Esophagus muscularis mucosa (tissue), 4 donors: ENCODE data around the gene LRMDA. TPM values are rescaled to one million over a fixed set of nuclear protein-coding genes. Genes with fewer than 3 reads are reported as not detected.

ENCODE experiments used
- DNase-seq: peaks from one replicate; pipeline ENCODE4 v3.0.0-alpha.2; 2017; ENCODE audit errors: extremely low spot score
- H3K27ac ChIP-seq, 4 donors: fragments of 200-600 bp; sonication (generic); replicated peaks in 1 of 4; 1 replicate in 3 of 4; 2 replicates in 1 of 4; pipeline ENCODE4 v1.5.1; 2016 to 2019; ENCODE audit warnings: mild to moderate bottlenecking in 1 of 4
- H3K27me3 ChIP-seq, 4 donors: fragments of 200-600 bp; sonication (generic); one replicate each; pipeline versions ENCODE4 v1.5.1 to v1.6.0; 2016 to 2019
- H3K36me3 ChIP-seq, 4 donors: fragments of 200-600 bp; sonication (generic); one replicate each; pipeline ENCODE4 v1.5.1; 2016 to 2019
- H3K4me1 ChIP-seq, 4 donors: fragments of 200-600 bp; sonication (generic); one replicate each; pipeline ENCODE4 v1.5.1; 2016 to 2019
- H3K4me3 ChIP-seq, 4 donors: fragments of 200-600 bp; sonication (generic); 1 replicate in 2 of 4; 2 replicates in 2 of 4; pipeline ENCODE4 v1.5.1; 2016 to 2019; ENCODE audit warnings: mild to moderate bottlenecking in 4 of 4, moderate library complexity in 1 of 4
- H3K9me3 ChIP-seq, 4 donors: fragments of 200-600 bp; sonication (generic); 1 replicate in 3 of 4; 2 replicates in 1 of 4; pipeline ENCODE4 v1.5.1; 2016 to 2019
- CTCF ChIP-seq, 3 experiments: fragments of 200-600 bp in 2 of 3; fragments of 450-650 bp in 1 of 3; sonication (generic) in 2 of 3; IDR thresholded peaks; one replicate each; pipeline ENCODE4 v1.5.1; 2017 to 2019; ENCODE audit warnings: antibody characterized with exemption in 3 of 3, mild to moderate bottlenecking in 2 of 3, moderate library complexity in 1 of 3
- EP300 ChIP-seq: sonication (generic); formaldehyde crosslinking; IDR thresholded peaks from one replicate; pipeline ENCODE4 v1.6.1; 2017; ENCODE audit warnings: antibody characterized with exemption
- POLR2A ChIP-seq: fragments of 450-650 bp; IDR thresholded peaks from one replicate; pipeline ENCODE4 v1.6.1; 2017; ENCODE audit warnings: antibody characterized with exemption, moderate library complexity, mild to moderate bottlenecking, low read depth
- POLR2AphosphoS5 ChIP-seq, 2 donors: sonication (generic); formaldehyde crosslinking; IDR thresholded peaks; one replicate each; pipeline ENCODE4 v1.6.1; 2017; ENCODE audit warnings: antibody characterized with exemption in 2 of 2
- WGBS: methylation state at CpG from one replicate; pipeline ENCODE4 v1.1.5; 2018; 5-methylcytosine and 5-hydroxymethylcytosine counted together
- intact Hi-C: fragments of 100-400 bp; cut with DNase I; formaldehyde crosslinking; loops from one replicate; pipeline ENCODE4 v1.15.1; 2023
- total RNA-seq, 4 donors: library from RNA; depleted of rRNA; stranded (reverse); fragments of >200 nt; gene quantifications; one replicate each; pipeline versions ENCODE4 v1.1.0 to v1.2.1, GENCODE V29; 2016

Gene LRMDA
- total RNA-seq, 4 donors from 2014 or later: 14.3 to 34.9 (median 26.5) TPM

DNA sequence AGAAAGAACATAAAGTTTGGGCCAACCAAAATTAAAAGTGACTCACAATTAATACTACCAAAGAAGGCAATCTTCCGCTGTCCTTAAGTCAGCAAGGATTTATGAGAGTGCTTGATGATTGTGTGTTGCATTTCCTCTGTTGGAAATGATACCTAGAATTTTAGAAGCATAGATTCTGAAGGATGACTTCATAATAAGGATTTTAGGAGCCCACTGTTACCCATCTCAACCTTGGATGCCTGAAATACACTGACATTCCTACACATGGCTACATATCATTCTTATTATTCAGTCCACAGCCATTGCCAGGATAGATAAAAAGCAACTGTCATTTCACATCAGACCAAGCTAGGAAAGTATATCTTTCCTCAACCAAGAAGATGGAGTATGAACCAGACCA lies 823.8 kb downstream of the LRMDA start:
- WGBS: 84% methylated on average over 1 of the region's 1 CpG

DNA sequence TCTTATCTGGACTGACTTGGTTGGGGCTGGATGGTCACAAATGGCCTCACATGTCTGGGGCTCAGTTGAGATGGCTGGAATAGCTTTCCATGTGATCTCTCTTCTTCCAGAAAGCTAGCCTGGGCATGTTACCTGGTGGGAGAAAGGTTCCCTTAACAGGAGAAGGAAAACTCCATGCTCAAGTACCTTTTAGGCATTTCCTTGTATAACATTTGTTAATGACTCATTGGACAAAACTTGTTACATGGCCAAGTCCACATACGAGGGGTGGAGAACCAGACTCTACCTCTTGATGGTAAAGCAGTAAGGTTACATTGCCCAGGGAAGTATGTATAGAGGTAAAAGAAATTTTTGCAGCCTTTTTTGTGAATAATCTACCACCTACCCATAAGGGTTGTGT lies 826.4 kb downstream of the LRMDA start:
- TF ChIP-seq POLR2AphosphoS5 (IDR thresholded peaks at IDR 0.05) (no peak), CTCF (IDR thresholded peaks at IDR 0.05) (no peak), EP300 (no peak), POLR2A (no peak)

More for the DNA sequence above, 823.8 kb downstream of the LRMDA start:
- Histone ChIP-seq H3K4me1 (peaks cover 0 to 19% (median 16%) of the 10 kb centered on the region in 4 donors), H3K27me3 (no peaks in the 10 kb centered on the region), H3K36me3 (no peaks in the 10 kb centered on the region), H3K27ac (no peak overlapping the region), H3K4me3 (no peak overlapping the region), H3K9me3 (peaks cover 2 to 6% (median 4%) of the 10 kb centered on the region in 4 donors)
- intact Hi-C loops: no loop called here
- TF ChIP-seq POLR2AphosphoS5 (IDR thresholded peaks at IDR 0.05): no peak
- TF ChIP-seq CTCF (IDR thresholded peaks at IDR 0.05): no peak
- no peak for TF ChIP-seq POLR2A
- no peak for TF ChIP-seq EP300
- no peak for DNase-seq

DNA sequence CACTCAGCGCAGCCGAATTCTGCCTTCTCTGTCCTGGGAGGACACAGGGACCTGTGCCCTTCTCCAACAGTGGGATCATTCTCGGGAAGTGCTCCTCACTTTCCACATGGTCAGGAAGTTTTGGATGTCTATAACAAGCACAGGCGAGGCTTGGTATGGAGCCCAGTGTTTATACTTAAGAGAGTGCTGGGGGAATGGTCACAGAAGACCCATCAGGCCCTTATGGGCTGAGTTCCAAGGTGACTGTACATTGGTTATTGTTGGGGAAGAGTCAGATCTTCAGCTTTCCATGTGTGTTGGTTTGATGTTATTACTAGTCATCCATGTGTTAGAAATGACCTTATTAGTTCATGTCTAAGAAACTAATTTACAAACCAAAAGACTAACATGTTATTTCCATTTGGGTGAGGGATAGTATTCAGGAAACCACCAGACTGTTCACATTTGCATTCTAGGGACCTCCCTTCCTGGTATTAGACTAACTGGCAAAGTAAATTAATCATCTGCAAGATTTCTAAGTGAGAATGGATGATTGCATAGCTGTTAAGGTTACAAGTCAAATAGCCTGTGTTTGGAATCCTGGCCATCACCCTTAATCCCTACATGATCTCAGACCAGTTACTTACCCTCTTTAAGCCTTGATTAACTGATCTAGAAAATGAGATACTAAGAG lies 834.2 kb downstream of the LRMDA start:
- H3K4me3 ChIP-seq: no peak overlapping the region
- no peaks in the 10 kb centered on the region for H3K36me3 ChIP-seq
- peaks cover 1 to 3% (median 3%) of the 10 kb centered on the region in 4 donors for H3K9me3 ChIP-seq
- H3K4me1 ChIP-seq: peaks cover 0 to 10% (median 6%) of the 10 kb centered on the region in 4 donors
- no peak overlapping the region for H3K27ac ChIP-seq
- H3K27me3 ChIP-seq: no peaks in the 10 kb centered on the region
- 65% methylated on average over 4 of the region's 4 CpGs for WGBS
- TF ChIP-seq EP300 (no peak), POLR2A (no peak), CTCF (IDR thresholded peaks at IDR 0.05) (no peak), POLR2AphosphoS5 (IDR thresholded peaks at IDR 0.05) (no peak)
- DNase-seq: no peak
- intact Hi-C loops: no loop called here

More for the DNA sequence above, 826.4 kb downstream of the LRMDA start:
- H3K9me3 ChIP-seq: peaks cover 6 to 12% (median 10%) of the 10 kb centered on the region in 4 donors
- peaks cover 0 to 5% (median 3%) of the 10 kb centered on the region in 4 donors for H3K4me1 ChIP-seq
- WGBS: 88% methylated on average over 1 of the region's 1 CpG
- H3K27me3 ChIP-seq: no peaks in the 10 kb centered on the region
- H3K4me3 ChIP-seq: no peak overlapping the region
- H3K36me3 ChIP-seq: no peaks in the 10 kb centered on the region
- no peak overlapping the region for H3K27ac ChIP-seq
- no peak for DNase-seq
- intact Hi-C loops: no loop called here

GRCh38 chr10:76268530-76268929 lies 837.1 kb downstream of the LRMDA start:
- H3K27ac ChIP-seq: no peak overlapping the region

More at GRCh38 chr10:76268530-76268929, 837.1 kb downstream of the LRMDA start:
- DNase-seq: no peak
- Histone ChIP-seq H3K36me3 (no peaks in the 10 kb centered on the region), H3K4me3 (no peak overlapping the region), H3K9me3 (no peaks in the 10 kb centered on the region), H3K4me1 (peaks cover 0 to 10% (median 6%) of the 10 kb centered on the region in 4 donors), H3K27me3 (no peaks in the 10 kb centered on the region)
- 61% methylated on average over 5 of the region's 5 CpGs for WGBS
- TF ChIP-seq POLR2A: no peak
- TF ChIP-seq POLR2AphosphoS5 (IDR thresholded peaks at IDR 0.05): no peak
- TF ChIP-seq EP300: no peak
- no peak for TF ChIP-seq CTCF (IDR thresholded peaks at IDR 0.05)
- intact Hi-C loops: no loop called here
